Parathyroid adenoma (tissue), 2 donors: ENCODE results near the gene ACTL8.
"Not testable (repeated sequence)": the region's sequence is repeated elsewhere in the genome, so short reads cannot be mapped to it uniquely, and the experiment has no call there.

Experiments used
- H2AFZ ChIP-seq: fragments of 300-600 bp; sonication (generic); one replicate; pipeline ENCODE4 v1.7.0; 2017; ENCODE audit warnings: antibody characterized with exemption, mild to moderate bottlenecking
- H3K27ac ChIP-seq: fragments of 300-600 bp; sonication (generic); one replicate; pipeline ENCODE4 v1.7.0; 2017
- H3K27me3 ChIP-seq: fragments of 300-600 bp; sonication (generic); one replicate; pipeline ENCODE4 v1.7.0; 2017; ENCODE audit warnings: low read length; ENCODE audit not compliant: control insufficient read depth, insufficient read depth
- H3K36me3 ChIP-seq: fragments of 300-600 bp; sonication (generic); one replicate; pipeline ENCODE4 v1.7.0; 2017; ENCODE audit warnings: low read length; ENCODE audit not compliant: control insufficient read depth, insufficient read depth
- H3K4me1 ChIP-seq: fragments of 300-600 bp; sonication (generic); one replicate; pipeline ENCODE4 v1.7.0; 2017; ENCODE audit warnings: control low read depth
- H3K4me2 ChIP-seq: fragments of 300-600 bp; sonication (generic); one replicate; pipeline ENCODE4 v1.7.0; 2017; ENCODE audit warnings: low read length
- H3K4me3 ChIP-seq: fragments of 300-600 bp; sonication (generic); one replicate; pipeline ENCODE4 v1.7.0; 2017; ENCODE audit warnings: low read depth, low read length
- H3K79me2 ChIP-seq: fragments of 300-600 bp; sonication (generic); one replicate; pipeline ENCODE4 v1.7.0; 2017; ENCODE audit warnings: control low read depth
- H3K9ac ChIP-seq: fragments of 300-600 bp; sonication (generic); one replicate; pipeline ENCODE4 v1.7.0; 2017; ENCODE audit warnings: mild to moderate bottlenecking
- H3K9me3 ChIP-seq: fragments of 300-600 bp; sonication (generic); one replicate; pipeline ENCODE4 v1.7.0; 2017; ENCODE audit warnings: low read length; ENCODE audit not compliant: control insufficient read depth
- TF ChIP-seq, protein P1 (sequence below): fragments of 300-600 bp; sonication (generic); IDR thresholded peaks from one replicate; pipeline ENCODE4 v1.7.0; 2017; ENCODE audit warnings: antibody characterized with exemption, mild to moderate bottlenecking
- donor health status: primary hyperparathyroidism.

ACTL8 gene

DNA sequence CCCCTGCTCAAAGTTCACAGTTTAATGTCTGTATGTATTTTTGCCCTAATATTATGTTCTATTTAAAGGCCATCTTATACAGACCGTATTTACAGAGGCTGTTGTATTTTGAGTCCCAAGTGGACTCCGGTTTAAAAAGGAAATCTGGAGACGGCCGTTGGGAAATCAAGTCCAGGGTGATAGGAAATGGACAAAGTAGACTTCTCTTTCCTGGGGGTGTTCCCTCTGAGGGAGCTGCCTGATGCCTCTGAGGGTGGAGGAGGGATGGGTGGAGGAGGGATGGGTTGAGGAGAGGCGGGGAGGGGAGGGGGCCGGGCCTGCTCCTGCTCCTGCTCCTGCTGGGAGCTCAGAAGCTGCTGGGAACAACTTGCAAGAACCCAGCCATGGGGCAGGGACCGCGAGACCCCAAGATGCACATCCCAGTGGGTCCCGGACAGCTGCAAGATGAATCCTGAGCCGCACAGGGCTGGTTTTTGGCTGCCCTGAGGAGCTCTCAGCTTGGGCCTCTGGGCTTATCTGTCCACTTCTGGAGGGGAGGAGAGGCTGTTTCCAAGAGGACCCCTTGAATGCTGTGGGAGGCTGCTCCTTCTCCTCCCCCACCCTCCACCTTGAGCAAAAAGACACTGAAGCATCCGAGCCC lies 12.0 kb upstream of the ACTL8 start:
- Histone ChIP-seq H3K4me2 (no peak overlapping the region), H3K79me2 (no peaks in the 10 kb centered on the region), H3K9ac (no peak overlapping the region), H3K27me3 (no peaks in the 10 kb centered on the region), H3K9me3 (no peaks in the 10 kb centered on the region), H2AFZ (no peak overlapping the region), H3K4me1 (no peaks in the 10 kb centered on the region), H3K4me3 (no peak overlapping the region), H3K36me3 (no peaks in the 10 kb centered on the region), H3K27ac (no peak overlapping the region)
- TF ChIP-seq, protein P1, sequence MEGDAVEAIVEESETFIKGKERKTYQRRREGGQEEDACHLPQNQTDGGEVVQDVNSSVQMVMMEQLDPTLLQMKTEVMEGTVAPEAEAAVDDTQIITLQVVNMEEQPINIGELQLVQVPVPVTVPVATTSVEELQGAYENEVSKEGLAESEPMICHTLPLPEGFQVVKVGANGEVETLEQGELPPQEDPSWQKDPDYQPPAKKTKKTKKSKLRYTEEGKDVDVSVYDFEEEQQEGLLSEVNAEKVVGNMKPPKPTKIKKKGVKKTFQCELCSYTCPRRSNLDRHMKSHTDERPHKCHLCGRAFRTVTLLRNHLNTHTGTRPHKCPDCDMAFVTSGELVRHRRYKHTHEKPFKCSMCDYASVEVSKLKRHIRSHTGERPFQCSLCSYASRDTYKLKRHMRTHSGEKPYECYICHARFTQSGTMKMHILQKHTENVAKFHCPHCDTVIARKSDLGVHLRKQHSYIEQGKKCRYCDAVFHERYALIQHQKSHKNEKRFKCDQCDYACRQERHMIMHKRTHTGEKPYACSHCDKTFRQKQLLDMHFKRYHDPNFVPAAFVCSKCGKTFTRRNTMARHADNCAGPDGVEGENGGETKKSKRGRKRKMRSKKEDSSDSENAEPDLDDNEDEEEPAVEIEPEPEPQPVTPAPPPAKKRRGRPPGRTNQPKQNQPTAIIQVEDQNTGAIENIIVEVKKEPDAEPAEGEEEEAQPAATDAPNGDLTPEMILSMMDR, result no peak

DNA sequence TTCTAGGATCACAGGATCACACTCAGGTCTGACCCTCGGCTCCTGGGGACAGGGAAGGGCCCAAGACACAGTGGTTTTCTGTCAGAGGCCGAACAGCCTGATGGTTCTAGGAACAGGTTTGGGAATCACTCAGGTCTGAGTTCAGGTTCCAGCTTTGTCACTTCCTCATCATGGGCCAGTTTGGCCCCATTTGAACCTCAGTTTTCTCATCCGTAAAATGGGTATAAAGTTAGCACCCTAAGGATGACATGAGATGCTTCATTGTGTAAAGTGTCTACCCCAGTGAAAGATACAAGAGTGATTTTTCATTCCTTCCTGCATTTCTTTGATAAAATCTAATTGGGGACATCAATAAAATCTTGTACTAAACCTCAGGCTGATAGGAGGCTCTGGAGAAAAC lies 11.2 kb upstream of the ACTL8 start:
- H3K79me2 ChIP-seq, result no peaks in the 10 kb centered on the region
- no peak overlapping the region for H3K4me3 ChIP-seq
- no peak overlapping the region for H3K4me2 ChIP-seq
- no peak overlapping the region for H3K9ac ChIP-seq
- H3K36me3 ChIP-seq, result no peaks in the 10 kb centered on the region
- H3K9me3 ChIP-seq, result no peaks in the 10 kb centered on the region
- H3K4me1 ChIP-seq, result no peaks in the 10 kb centered on the region
- H3K27me3 ChIP-seq, result no peaks in the 10 kb centered on the region
- H3K27ac ChIP-seq, result no peak overlapping the region
- TF ChIP-seq, protein P1, result no peak
- no peak overlapping the region for H2AFZ ChIP-seq

DNA sequence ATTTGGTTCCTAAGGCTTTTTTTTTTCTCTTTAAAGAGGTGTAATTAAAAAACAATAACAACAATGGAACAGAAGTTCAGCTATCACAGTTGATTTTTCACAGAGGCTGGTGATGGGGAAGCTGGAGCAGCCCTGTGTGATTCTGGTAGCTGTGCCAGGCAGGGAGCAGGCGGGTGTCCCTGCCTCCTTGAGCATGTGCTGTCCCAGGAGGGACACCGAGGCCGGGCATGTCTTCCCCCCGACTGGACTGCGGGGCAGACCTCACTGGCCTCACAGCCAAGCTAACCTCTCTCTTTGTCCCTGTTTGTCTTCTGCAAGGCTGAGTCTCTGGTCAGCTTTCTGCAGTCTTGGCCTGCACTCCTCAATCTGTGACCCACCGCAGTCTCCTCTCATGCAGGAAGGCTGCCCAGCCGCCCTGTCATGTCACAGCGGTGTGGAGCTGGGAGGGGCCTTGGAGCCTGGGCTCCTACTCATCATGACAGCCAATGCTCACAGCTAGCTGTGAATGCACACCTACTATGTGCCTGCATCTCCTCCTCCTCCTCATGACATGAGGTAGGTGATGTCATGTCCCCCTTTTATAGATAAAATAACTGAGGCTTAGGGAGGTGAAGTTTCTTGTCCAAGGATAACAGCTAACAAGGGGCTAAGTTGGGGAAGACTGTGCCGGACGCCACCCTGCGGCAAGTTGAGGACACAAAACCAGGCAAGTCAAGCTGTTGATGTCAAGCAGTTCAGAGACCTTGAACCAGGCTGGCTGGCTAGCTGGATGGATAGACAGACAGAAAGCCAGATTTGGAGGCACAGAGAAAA lies 10.3 kb upstream of the ACTL8 start:
- TF ChIP-seq, protein P1, result no peak
- H3K4me3 ChIP-seq, result no peak overlapping the region
- no peaks in the 10 kb centered on the region for H3K9me3 ChIP-seq
- H3K36me3 ChIP-seq, result no peaks in the 10 kb centered on the region
- H3K27me3 ChIP-seq, result no peaks in the 10 kb centered on the region
- no peaks in the 10 kb centered on the region for H3K79me2 ChIP-seq
- H2AFZ ChIP-seq, result no peak overlapping the region
- no peak overlapping the region for H3K9ac ChIP-seq
- no peak overlapping the region for H3K4me2 ChIP-seq
- no peak overlapping the region for H3K27ac ChIP-seq
- no peaks in the 10 kb centered on the region for H3K4me1 ChIP-seq

DNA sequence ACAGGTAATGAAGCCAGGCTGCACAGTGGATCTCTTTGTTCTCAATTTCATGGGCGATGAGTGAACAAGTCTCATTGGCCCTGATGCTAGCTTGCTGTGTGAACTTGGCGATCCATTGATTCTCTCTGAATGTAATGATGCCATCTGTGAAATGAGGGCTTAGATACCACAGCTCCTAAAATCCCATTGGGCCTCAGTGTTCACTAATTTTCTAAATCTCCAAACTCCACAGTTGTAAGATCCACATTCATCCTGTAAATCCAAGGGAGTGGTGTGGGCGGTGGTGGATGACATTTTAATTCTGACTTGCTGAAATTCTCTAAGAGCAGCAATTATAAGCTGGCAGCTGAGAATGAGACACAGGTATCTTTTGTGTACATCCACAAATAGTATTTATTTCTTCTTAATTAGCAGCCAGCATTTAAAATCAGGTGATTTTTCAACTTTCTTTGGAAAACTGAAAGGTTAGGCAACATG lies 9.6 kb upstream of the ACTL8 start:
- Histone ChIP-seq H3K4me2 (no peak overlapping the region), H3K9me3 (no peaks in the 10 kb centered on the region), H2AFZ (no peak overlapping the region), H3K27ac (no peak overlapping the region), H3K79me2 (no peaks in the 10 kb centered on the region), H3K27me3 (no peaks in the 10 kb centered on the region), H3K4me3 (no peak overlapping the region), H3K4me1 (no peaks in the 10 kb centered on the region), H3K36me3 (no peaks in the 10 kb centered on the region), H3K9ac (no peak overlapping the region)
- TF ChIP-seq, protein P1, result no peak

DNA sequence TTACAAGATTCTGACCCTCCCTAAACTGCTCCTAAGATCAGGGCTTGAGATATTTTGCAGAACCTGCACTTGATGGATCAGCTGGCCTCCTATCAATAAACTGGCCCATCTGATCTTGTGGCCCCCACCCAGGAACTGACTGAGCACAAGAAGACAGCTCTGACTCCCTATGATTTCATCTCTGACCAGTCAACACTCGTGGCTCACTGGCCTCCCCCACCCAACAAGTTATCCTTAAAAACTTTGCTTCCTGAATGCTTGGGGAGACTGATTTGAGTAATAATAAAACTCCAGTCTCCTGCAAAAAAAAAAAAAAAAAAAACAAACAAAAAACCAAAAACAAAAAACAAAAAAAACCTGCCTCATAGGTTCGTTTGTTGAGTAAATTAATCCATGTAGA lies 8.9 kb upstream of the ACTL8 start:
- not testable (repeated sequence) for H3K9ac ChIP-seq, H3K4me3 ChIP-seq, H3K4me1 ChIP-seq, H3K79me2 ChIP-seq, H3K9me3 ChIP-seq, H3K27me3 ChIP-seq, H2AFZ ChIP-seq, H3K27ac ChIP-seq, H3K36me3 ChIP-seq, H3K4me2 ChIP-seq
